ENCODE results near the gene MDM1. TPM values are rescaled to one million over a fixed set of nuclear protein-coding genes. Genes with fewer than 3 reads are reported as not detected.

Gene MDM1
- total and polyA plus RNA-seq, 2 experiments from 2014 or later, result 13.6 to 18.9 TPM

- no peak for DNase-seq (ENCODE audit: low spot score)
- no peak overlapping the region for H3K27ac Mint-ChIP-seq
- Histone ChIP-seq H3K79me2 (replicated peaks; ENCODE audit: insufficient read depth) (no peaks in the 10 kb centered on the region), H3K4me3 (no peak overlapping the region), H3K36me3 (ENCODE audit: insufficient read depth) (no peaks in the 10 kb centered on the region), H3K27me3 (ENCODE audit: insufficient read depth) (no peaks in the 10 kb centered on the region), H4K20me1 (replicated peaks; ENCODE audit: insufficient read depth) (no peaks in the 10 kb centered on the region), H3F3A (replicated peaks; ENCODE audit: low read depth) (no peaks in the 10 kb centered on the region), H3K27ac (ENCODE audit: low read depth) (no peak overlapping the region), H3K9me2 (ENCODE audit: insufficient read depth) (no peaks in the 10 kb centered on the region), H2AFZ (no peak overlapping the region), H3K4me2 (no peak overlapping the region), H3K4me1 (ENCODE audit: insufficient read depth) (peaks cover 6% of the 10 kb centered on the region)
- ATAC-seq, result no peak
- H3K36me3 Mint-ChIP-seq (ENCODE audit: low read depth), result no peaks in the 10 kb centered on the region
- no peaks in the 10 kb centered on the region for H3K27me3 Mint-ChIP-seq (ENCODE audit: insufficient read depth, low read depth, poor library complexity)
- peaks cover 20% of the 10 kb centered on the region; the same call in 2 of the 3 replicates for H3K4me1 Mint-ChIP-seq
- TF ChIP-seq CTCF (conservative IDR thresholded peaks at IDR 0.05; ENCODE audit: low read depth in 2 of 2), result no peak
- no peak for TF ChIP-seq NANOG (IDR thresholded peaks at IDR 0.05; ENCODE audit: borderline replicate concordance)
- no peak for TF ChIP-seq REST (IDR thresholded peaks at IDR 0.05; ENCODE audit: unreplicated experiment)
- no peak for TF ChIP-seq ZNF462 (CRISPR knock-in tag; IDR thresholded peaks at IDR 0.05)
- TF ChIP-seq JUNB (IDR thresholded peaks at IDR 0.05; ENCODE audit: unreplicated experiment), result no peak
- no peak for TF ChIP-seq ZNF331 (CRISPR knock-in tag; IDR thresholded peaks at IDR 0.05; ENCODE audit: low read depth)
- TF ChIP-seq CREB1 (CRISPR knock-in tag; IDR thresholded peaks at IDR 0.05; ENCODE audit: low read depth), result no peak
- TF ChIP-seq ZNF114 (CRISPR knock-in tag; IDR thresholded peaks at IDR 0.05), result no peak
- no peak for TF ChIP-seq POLR2AphosphoS5 (IDR thresholded peaks at IDR 0.05; ENCODE audit: low read depth)
- TF ChIP-seq STAT1 (IDR thresholded peaks at IDR 0.05; ENCODE audit: unreplicated experiment), result no peak
- TF ChIP-seq EZH2 (IDR thresholded peaks at IDR 0.05; ENCODE audit: low read depth, unreplicated experiment), result no peak
- TF ChIP-seq EZH2phosphoT487 (IDR thresholded peaks at IDR 0.05; ENCODE audit: unreplicated experiment), result no peak
- no peak for TF ChIP-seq ETS1 (IDR thresholded peaks at IDR 0.05)
- H3K9me3 Mint-ChIP-seq, result no peaks in the 10 kb centered on the region
- no peak overlapping the region for H3K4me3 Mint-ChIP-seq
Measured at GRCh38 chr12:68354977-68355541, 22.9 kb upstream of the MDM1 start.

Measured in GM23338 (cell line).